Posterior cingulate gyrus (tissue), 11 donors: ENCODE data around the gene ST8SIA1.
A peak's percentile ranks its signal among the peaks of the same experiment; 100 is the strongest.

ENCODE experiments used
- DNase-seq, 10 donors: peaks; one replicate each; pipeline versions ENCODE4 v3.0.0 to v3.0.0-alpha.2; 2020 to 2021; ENCODE audit warnings: mixed read lengths in 3 of 10
- intact Hi-C: fragments of 100-400 bp; cut with DNase I; formaldehyde crosslinking; loops from one replicate; pipeline ENCODE4 v1.15.1; 2023

Gene ST8SIA1

GRCh38 chr12:22286569-22286968 lies 47.9 kb downstream of the ST8SIA1 start:
- no peak for DNase-seq
- intact Hi-C loops = loop anchor here (5.0 kb wide), 1 partner anchor 34 kb away; no protein-coding TSS in a partner anchor

GRCh38 chr12:22285846-22286245 lies 48.7 kb downstream of the ST8SIA1 start:
- intact Hi-C loops = loop anchor here (5.0 kb wide), 1 partner anchor 34 kb away; no protein-coding TSS in a partner anchor

GRCh38 chr12:22284871-22285270 lies 49.6 kb downstream of the ST8SIA1 start:
- intact Hi-C loops = loop anchor here (5.0 kb wide), 1 partner anchor 33 kb away; no protein-coding TSS in a partner anchor
- DNase-seq = no peak

More at GRCh38 chr12:22285846-22286245, 48.7 kb downstream of the ST8SIA1 start:
- no peak for DNase-seq

- intact Hi-C loops = no loop called here
Measured at GRCh38 chr12:22283508-22283907, 51.0 kb downstream of the ST8SIA1 start.

GRCh38 chr12:22283006-22283506 lies 51.5 kb downstream of the ST8SIA1 start:
- DNase-seq = no peak
- intact Hi-C loops = no loop called here

More at GRCh38 chr12:22283508-22283907, 51.0 kb downstream of the ST8SIA1 start:
- no peak for DNase-seq

- no peak for DNase-seq
- intact Hi-C loops = no loop called here
Measured at GRCh38 chr12:22282283-22282682, 52.2 kb downstream of the ST8SIA1 start.

GRCh38 chr12:22276867-22277266 lies 57.6 kb downstream of the ST8SIA1 start:
- intact Hi-C loops = no loop called here

GRCh38 chr12:22276313-22276712 lies 58.2 kb downstream of the ST8SIA1 start:
- peak in 1 of 10 donors; percentile 66 for DNase-seq
- intact Hi-C loops = no loop called here

More at GRCh38 chr12:22276867-22277266, 57.6 kb downstream of the ST8SIA1 start:
- no peak for DNase-seq

GRCh38 chr12:22275843-22276242 lies 58.7 kb downstream of the ST8SIA1 start:
- DNase-seq = peak in 8 of 10 donors; percentile 17 to 90 (median 57)
- intact Hi-C loops = no loop called here

- DNase-seq = no peak
- intact Hi-C loops = no loop called here
Measured at GRCh38 chr12:22272335-22273151, 62.0 kb downstream of the ST8SIA1 start.

- intact Hi-C loops = no loop called here
Measured at GRCh38 chr12:22271023-22271422, 63.5 kb downstream of the ST8SIA1 start.

GRCh38 chr12:22268973-22269372 lies 65.5 kb downstream of the ST8SIA1 start:
- intact Hi-C loops = no loop called here
- no peak for DNase-seq

More at GRCh38 chr12:22271023-22271422, 63.5 kb downstream of the ST8SIA1 start:
- DNase-seq = no peak

GRCh38 chr12:22268406-22268805 lies 66.1 kb downstream of the ST8SIA1 start:
- no peak for DNase-seq
- intact Hi-C loops = no loop called here

GRCh38 chr12:22266101-22266500 lies 68.4 kb downstream of the ST8SIA1 start:
- intact Hi-C loops = no loop called here
- DNase-seq = no peak

- DNase-seq = no peak
Measured at GRCh38 chr12:22264380-22264779, 70.1 kb downstream of the ST8SIA1 start.

GRCh38 chr12:22262309-22262708 lies 72.2 kb downstream of the ST8SIA1 start:
- DNase-seq = peak in 1 of 10 donors; percentile 64
- intact Hi-C loops = no loop called here

More at GRCh38 chr12:22264380-22264779, 70.1 kb downstream of the ST8SIA1 start:
- intact Hi-C loops = no loop called here

- peak in 1 of 10 donors; percentile 68 for DNase-seq
- intact Hi-C loops = no loop called here
Measured at GRCh38 chr12:22257100-22257499, 77.4 kb downstream of the ST8SIA1 start.

GRCh38 chr12:22256605-22257004 lies 77.9 kb downstream of the ST8SIA1 start:
- intact Hi-C loops = no loop called here
- no peak for DNase-seq

- DNase-seq = no peak
- intact Hi-C loops = no loop called here
Measured at GRCh38 chr12:22256041-22256441, 78.5 kb downstream of the ST8SIA1 start.

GRCh38 chr12:22255097-22255496 lies 79.4 kb downstream of the ST8SIA1 start:
- intact Hi-C loops = no loop called here
- DNase-seq = peak in 2 of 10 donors; percentile 12 to 38

GRCh38 chr12:22254478-22254877 lies 80.0 kb downstream of the ST8SIA1 start:
- intact Hi-C loops = loop anchor here (5.0 kb wide), 1 partner anchor 33 kb away; no protein-coding TSS in a partner anchor
- peak in 2 of 10 donors; percentile 48 to 62 for DNase-seq
